22Rv1 (cell line): ENCODE data around the gene SYTL4.
A peak's percentile ranks its signal among the peaks of the same experiment; 100 is the strongest.
"Not testable (repeated sequence)": the region's sequence is repeated elsewhere in the genome, so short reads cannot be mapped to it uniquely, and the experiment has no call there.

Source experiments
- H3K27ac ChIP-seq: fragments of 450-650 bp; 2 replicates; pipeline ENCODE4 v1.5.1; 2017
- CTCF ChIP-seq: fragments of 450-650 bp; IDR thresholded peaks from 2 replicates; pipeline ENCODE4 v1.5.1; 2017; ENCODE audit warnings: mild to moderate bottlenecking
- ZFX ChIP-seq: fragments of 450-650 bp; IDR thresholded peaks from 2 replicates; pipeline ENCODE4 v1.6.1; 2017; ENCODE audit warnings: antibody characterized with exemption, borderline replicate concordance

SYTL4 gene

GRCh38 chrX:100745806-100746537, 14.1 kb upstream of the SYTL4 start:
- H3K27ac ChIP-seq: peak overlapping the region; percentile 73
- TF ChIP-seq CTCF (no peak), ZFX (no peak)

- TF ChIP-seq ZFX (no peak), CTCF (no peak)
- H3K27ac ChIP-seq: peak overlapping the region; percentile 73
Observed at GRCh38 chrX:100745205-100745604, 13.3 kb upstream of the SYTL4 start.

- no peak for TF ChIP-seq ZFX
- no peak for TF ChIP-seq CTCF
- H3K27ac ChIP-seq: no peak overlapping the region
Observed at GRCh38 chrX:100743009-100743607, 11.2 kb upstream of the SYTL4 start.

GRCh38 chrX:100724006-100724405, 7.9 kb downstream of the SYTL4 start:
- H3K27ac ChIP-seq: not testable (repeated sequence)

GRCh38 chrX:100721328-100721727, 10.6 kb downstream of the SYTL4 start:
- H3K27ac ChIP-seq: no peak overlapping the region
- TF ChIP-seq CTCF (no peak), ZFX (no peak)

- TF ChIP-seq CTCF (no peak), ZFX (no peak)
- no peak overlapping the region for H3K27ac ChIP-seq
Observed at GRCh38 chrX:100720301-100720700, 11.6 kb downstream of the SYTL4 start.

- no peak overlapping the region for H3K27ac ChIP-seq
- TF ChIP-seq ZFX (no peak), CTCF (no peak)
Observed at GRCh38 chrX:100719139-100719538, 12.8 kb downstream of the SYTL4 start.
